ENCODE data around the gene HOOK2. TPM values are rescaled to one million over a fixed set of nuclear protein-coding genes. Genes with fewer than 3 reads are reported as not detected.

Gene HOOK2
- total and polyA plus RNA-seq, 2 of the 13 experiments (the other 11 are each of a cell fraction or from before 2014, with no cell fraction given) = 9.2 to 12.9 TPM

DNA sequence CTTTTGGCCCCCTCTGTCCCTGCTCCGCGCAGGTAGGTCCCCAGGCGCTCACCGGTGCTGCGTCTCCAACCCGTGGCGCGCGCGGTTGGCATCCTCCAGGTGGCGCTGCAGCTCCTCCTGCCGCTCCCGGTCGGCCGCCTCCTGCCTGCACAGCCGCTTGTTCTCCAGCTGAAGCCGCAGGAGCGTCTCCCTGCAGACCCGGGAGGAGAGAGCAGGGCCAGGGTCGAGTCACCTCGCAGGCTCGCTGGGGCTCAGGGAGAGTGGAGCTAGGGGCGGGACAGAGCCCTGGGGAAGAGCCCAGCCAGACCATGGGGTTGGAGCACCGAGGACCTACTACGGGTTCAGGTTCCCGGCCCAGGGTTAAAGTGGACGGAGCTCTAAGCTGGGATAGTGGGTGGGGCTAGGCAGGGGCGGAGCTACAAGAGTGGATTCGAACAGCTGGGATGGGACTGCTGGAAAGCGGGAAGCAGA, 9.3 kb downstream of the HOOK2 start (continued):
- TF ChIP-seq MLLT10 (CRISPR knock-in tag; IDR thresholded peaks at IDR 0.05) (no peak), CHD4 (IDR thresholded peaks at IDR 0.05; ENCODE audit: borderline replicate concordance, low read length) (no peak), SYNCRIP (IDR thresholded peaks at IDR 0.05; ENCODE audit: insufficient read depth, low read depth, low read length) (no peak), SIN3A (IDR thresholded peaks at IDR 0.05; ENCODE audit: borderline replicate concordance, low read depth, low read length) (no peak), ARNT2 (CRISPR knock-in tag; IDR thresholded peaks at IDR 0.05; ENCODE audit: low read depth) (no peak), CBX5 (CRISPR knock-in tag; IDR thresholded peaks at IDR 0.05; ENCODE audit: borderline replicate concordance) (0 out of 2 replicates have a peak, but pooled peaks have one; percentile 63), RXRB (CRISPR knock-in tag; IDR thresholded peaks at IDR 0.05; ENCODE audit: borderline replicate concordance) (peak; percentile 29; the same call in 1 of the 2 replicates), ZNF775 (CRISPR knock-in tag; IDR thresholded peaks at IDR 0.05; ENCODE audit: borderline replicate concordance) (no peak), IKZF5 (CRISPR knock-in tag; IDR thresholded peaks at IDR 0.05) (no peak), MYNN (CRISPR knock-in tag; IDR thresholded peaks at IDR 0.05; ENCODE audit: low read depth) (no peak), FOXA3 (CRISPR knock-in tag; IDR thresholded peaks at IDR 0.05) (0 out of 2 replicates have a peak, but pooled peaks have one; percentile 7), SRY (CRISPR knock-in tag; IDR thresholded peaks at IDR 0.05) (no peak), ZNF224 (CRISPR knock-in tag; IDR thresholded peaks at IDR 0.05) (no peak), RBM39 (IDR thresholded peaks at IDR 0.05; ENCODE audit: low read depth, low read length, poor library complexity, severe bottlenecking) (peak; percentile 88), SETDB1 (CRISPR knock-in tag; IDR thresholded peaks at IDR 0.05; ENCODE audit: borderline replicate concordance) (no peak)
- TF ChIP-seq, protein P1, sequence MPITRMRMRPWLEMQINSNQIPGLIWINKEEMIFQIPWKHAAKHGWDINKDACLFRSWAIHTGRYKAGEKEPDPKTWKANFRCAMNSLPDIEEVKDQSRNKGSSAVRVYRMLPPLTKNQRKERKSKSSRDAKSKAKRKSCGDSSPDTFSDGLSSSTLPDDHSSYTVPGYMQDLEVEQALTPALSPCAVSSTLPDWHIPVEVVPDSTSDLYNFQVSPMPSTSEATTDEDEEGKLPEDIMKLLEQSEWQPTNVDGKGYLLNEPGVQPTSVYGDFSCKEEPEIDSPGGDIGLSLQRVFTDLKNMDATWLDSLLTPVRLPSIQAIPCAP (CRISPR knock-in tag; IDR thresholded peaks at IDR 0.05; ENCODE audit: low read depth) = no peak
- TF ChIP-seq, protein P2, sequence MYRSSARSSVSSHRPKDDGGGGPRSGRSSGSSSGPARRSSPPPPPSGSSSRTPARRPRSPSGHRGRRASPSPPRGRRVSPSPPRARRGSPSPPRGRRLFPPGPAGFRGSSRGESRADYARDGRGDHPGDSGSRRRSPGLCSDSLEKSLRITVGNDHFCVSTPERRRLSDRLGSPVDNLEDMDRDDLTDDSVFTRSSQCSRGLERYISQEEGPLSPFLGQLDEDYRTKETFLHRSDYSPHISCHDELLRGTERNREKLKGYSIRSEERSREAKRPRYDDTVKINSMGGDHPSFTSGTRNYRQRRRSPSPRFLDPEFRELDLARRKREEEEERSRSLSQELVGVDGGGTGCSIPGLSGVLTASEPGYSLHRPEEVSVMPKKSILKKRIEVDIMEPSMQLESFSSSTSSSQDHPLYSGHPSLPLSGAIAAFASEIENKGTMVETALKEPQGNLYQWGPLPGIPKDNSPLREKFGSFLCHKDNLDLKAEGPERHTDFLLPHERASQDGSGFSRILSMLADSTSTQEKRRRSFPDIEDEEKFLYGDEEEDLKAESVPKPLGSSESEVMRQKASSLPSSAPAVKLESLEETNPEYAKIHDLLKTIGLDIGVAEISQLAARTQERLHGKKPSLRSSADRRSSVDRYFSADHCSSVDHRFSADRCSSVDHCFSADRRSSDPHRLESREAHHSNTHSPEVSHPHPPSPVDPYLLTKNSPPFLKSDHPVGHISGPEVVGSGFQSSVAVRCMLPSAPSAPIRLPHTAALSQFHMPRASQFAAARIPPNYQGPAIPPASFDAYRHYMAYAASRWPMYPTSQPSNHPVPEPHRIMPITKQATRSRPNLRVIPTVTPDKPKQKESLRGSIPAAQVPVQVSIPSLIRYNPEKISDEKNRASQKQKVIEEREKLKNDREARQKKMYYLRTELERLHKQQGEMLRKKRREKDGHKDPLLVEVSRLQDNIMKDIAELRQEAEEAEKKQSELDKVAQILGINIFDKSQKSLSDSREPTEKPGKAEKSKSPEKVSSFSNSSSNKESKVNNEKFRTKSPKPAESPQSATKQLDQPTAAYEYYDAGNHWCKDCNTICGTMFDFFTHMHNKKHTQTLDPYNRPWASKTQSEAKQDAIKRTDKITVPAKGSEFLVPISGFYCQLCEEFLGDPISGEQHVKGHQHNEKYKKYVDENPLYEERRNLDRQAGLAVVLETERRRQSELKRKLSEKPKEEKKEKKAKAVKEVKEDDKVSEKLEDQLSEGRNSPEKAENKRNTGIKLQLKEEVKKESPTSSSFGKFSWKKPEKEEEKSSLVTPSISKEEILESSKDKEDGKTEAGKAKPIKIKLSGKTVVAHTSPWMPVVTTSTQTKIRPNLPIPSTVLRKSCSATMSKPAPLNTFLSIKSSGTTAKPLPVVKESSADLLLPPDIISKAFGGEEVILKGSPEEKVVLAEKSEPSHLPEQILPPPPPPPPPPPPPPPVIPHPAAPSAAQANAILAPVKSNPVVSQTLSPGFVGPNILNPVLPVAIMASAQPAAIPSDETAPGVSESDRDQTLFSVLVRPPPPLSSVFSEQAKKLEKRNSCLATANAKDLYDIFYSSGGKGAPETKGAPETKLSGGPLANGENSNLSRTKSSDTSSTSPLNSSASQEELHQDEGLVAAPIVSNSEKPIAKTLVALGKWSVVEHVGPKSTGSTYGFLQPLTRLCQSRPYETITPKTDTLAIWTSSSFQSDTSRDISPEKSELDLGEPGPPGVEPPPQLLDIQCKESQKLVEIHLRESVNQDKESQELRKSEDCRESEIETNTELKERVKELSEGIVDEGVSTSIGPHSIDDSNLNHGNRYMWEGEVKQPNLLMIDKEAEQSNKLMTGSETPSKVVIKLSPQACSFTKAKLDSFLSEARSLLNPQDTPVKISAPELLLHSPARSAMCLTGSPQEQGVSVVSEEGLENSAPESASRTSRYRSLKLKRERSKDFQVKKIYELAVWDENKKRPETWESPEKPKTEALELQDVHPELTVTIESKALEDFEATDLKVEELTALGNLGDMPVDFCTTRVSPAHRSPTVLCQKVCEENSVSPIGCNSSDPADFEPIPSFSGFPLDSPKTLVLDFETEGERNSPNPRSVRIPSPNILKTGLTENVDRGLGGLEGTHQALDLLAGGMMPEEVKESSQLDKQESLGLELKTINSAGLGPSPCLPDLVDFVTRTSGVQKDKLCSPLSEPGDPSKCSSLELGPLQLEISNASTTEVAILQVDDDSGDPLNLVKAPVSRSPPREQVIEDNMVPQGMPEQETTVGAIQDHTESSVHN (CRISPR knock-in tag; IDR thresholded peaks at IDR 0.05) = no peak
- TF ChIP-seq, protein P3, sequence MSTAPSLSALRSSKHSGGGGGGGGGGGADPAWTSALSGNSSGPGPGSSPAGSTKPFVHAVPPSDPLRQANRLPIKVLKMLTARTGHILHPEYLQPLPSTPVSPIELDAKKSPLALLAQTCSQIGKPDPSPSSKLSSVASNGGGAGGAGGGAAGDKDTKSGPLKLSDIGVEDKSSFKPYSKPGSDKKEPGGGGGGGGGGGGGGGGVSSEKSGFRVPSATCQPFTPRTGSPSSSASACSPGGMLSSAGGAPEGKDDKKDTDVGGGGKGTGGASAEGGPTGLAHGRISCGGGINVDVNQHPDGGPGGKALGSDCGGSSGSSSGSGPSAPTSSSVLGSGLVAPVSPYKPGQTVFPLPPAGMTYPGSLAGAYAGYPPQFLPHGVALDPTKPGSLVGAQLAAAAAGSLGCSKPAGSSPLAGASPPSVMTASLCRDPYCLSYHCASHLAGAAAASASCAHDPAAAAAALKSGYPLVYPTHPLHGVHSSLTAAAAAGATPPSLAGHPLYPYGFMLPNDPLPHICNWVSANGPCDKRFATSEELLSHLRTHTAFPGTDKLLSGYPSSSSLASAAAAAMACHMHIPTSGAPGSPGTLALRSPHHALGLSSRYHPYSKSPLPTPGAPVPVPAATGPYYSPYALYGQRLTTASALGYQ (CRISPR knock-in tag; IDR thresholded peaks at IDR 0.05) = no peak

Data from HepG2 (cell line).